ENCODE data around the gene PABPN1.

The PABPN1 gene

GRCh38 chr14:23365732-23366425, 44.6 kb downstream of the PABPN1 start:
- DNase-seq (ENCODE audit: low read depth in 2 of 2), result peak in 1 of 2 donors; percentile 33
- H3K4me3 ChIP-seq (replicated peaks in 1 of 2; ENCODE audit: low read depth in 2 of 2, low read length in 2 of 2), result peak overlapping the region; percentile 24 to 36
- no peak for TF ChIP-seq CTCF (IDR thresholded peaks at IDR 0.05; ENCODE audit: low read depth, low read length)

GRCh38 chr14:23366426-23366921, 45.2 kb downstream of the PABPN1 start:
- no peak overlapping the region for H3K4me3 ChIP-seq (replicated peaks in 1 of 2; ENCODE audit: low read depth in 2 of 2, low read length in 2 of 2)
- TF ChIP-seq CTCF (IDR thresholded peaks at IDR 0.05; ENCODE audit: low read depth, low read length), result no peak
- peak; percentile 25 to 26 for DNase-seq (ENCODE audit: low read depth in 2 of 2)

- no peak for TF ChIP-seq CTCF (IDR thresholded peaks at IDR 0.05; ENCODE audit: low read depth, low read length)
- H3K4me3 ChIP-seq (replicated peaks in 1 of 2; ENCODE audit: low read depth in 2 of 2, low read length in 2 of 2), result no peak overlapping the region
- no peak for DNase-seq (ENCODE audit: low read depth in 2 of 2)
Measured at GRCh38 chr14:23370221-23370620, 49.0 kb downstream of the PABPN1 start.

GRCh38 chr14:23371865-23372264, 50.6 kb downstream of the PABPN1 start:
- TF ChIP-seq CTCF (IDR thresholded peaks at IDR 0.05; ENCODE audit: low read depth, low read length), result no peak
- H3K4me3 ChIP-seq (replicated peaks in 1 of 2; ENCODE audit: low read depth in 2 of 2, low read length in 2 of 2), result no peak overlapping the region
- DNase-seq (ENCODE audit: low read depth in 2 of 2), result no peak

GRCh38 chr14:23372509-23372908, 51.3 kb downstream of the PABPN1 start, which contains the start of gene IL25:
Gene IL25 (plus strand): TSS chr14:23372809.
- no peak within 1 kb of the TSS for H3K4me3 ChIP-seq (replicated peaks in 1 of 2; ENCODE audit: low read depth in 2 of 2, low read length in 2 of 2)
- DNase-seq (ENCODE audit: low read depth in 2 of 2), result no peak

GRCh38 chr14:23373041-23373440, 51.8 kb downstream of the PABPN1 start:
- H3K4me3 ChIP-seq (replicated peaks in 1 of 2; ENCODE audit: low read depth in 2 of 2, low read length in 2 of 2), result no peak overlapping the region
- TF ChIP-seq CTCF (IDR thresholded peaks at IDR 0.05; ENCODE audit: low read depth, low read length), result no peak
- DNase-seq (ENCODE audit: low read depth in 2 of 2), result no peak

More at GRCh38 chr14:23372509-23372908, 51.3 kb downstream of the PABPN1 start, which contains the start of gene IL25:
- TF ChIP-seq CTCF (IDR thresholded peaks at IDR 0.05; ENCODE audit: low read depth, low read length), result no peak

All from cardiac fibroblast (primary cell).